DOHH2 (cell line): ENCODE results near the gene ZMIZ1.

Experiments used
- H3F3A ChIP-seq: fragments of 200-600 bp; sonication (generic), shearing (Covaris generic); 2 replicates; pipeline ENCODE4 v1.6.0; 2016; ENCODE audit warnings: antibody characterized with exemption, mild to moderate bottlenecking; ENCODE audit not compliant: control insufficient read depth, insufficient read depth
- H3K27ac ChIP-seq: fragments of 200-600 bp; sonication (generic); 2 replicates; pipeline ENCODE4 v1.5.1; 2014; ENCODE audit warnings: low read depth, mild to moderate bottlenecking, low read length, moderate library complexity
- H3K27me3 ChIP-seq: fragments of 200-600 bp; sonication (generic); 2 replicates; pipeline ENCODE4 v1.6.1; 2014; ENCODE audit warnings: mild to moderate bottlenecking, low read length, mixed read lengths; ENCODE audit not compliant: control insufficient read depth
- H3K36me3 ChIP-seq: fragments of 200-600 bp; sonication (generic); 2 replicates; pipeline ENCODE4 v1.6.1; 2014; ENCODE audit warnings: mild to moderate bottlenecking, low read length, moderate library complexity, mixed read lengths; ENCODE audit not compliant: control insufficient read depth
- H3K4me1 ChIP-seq: fragments of 200-600 bp; sonication (generic); 2 replicates; pipeline ENCODE4 v1.6.1; 2014; ENCODE audit warnings: mild to moderate bottlenecking, low read length, mixed read lengths; ENCODE audit not compliant: control insufficient read depth
- H3K4me2 ChIP-seq: fragments of 200-600 bp; sonication (generic); 2 replicates; pipeline ENCODE4 v1.6.0; 2014; ENCODE audit warnings: mild to moderate bottlenecking, low read length, moderate library complexity
- H3K4me3 ChIP-seq: fragments of 200-600 bp; sonication (generic); 2 replicates; pipeline ENCODE4 v1.5.1; 2014; ENCODE audit warnings: mild to moderate bottlenecking, low read length, mixed read lengths
- H3K79me2 ChIP-seq: fragments of 200-600 bp; sonication (generic); 2 replicates; pipeline ENCODE4 v1.6.1; 2014; ENCODE audit warnings: mild to moderate bottlenecking, low read length, mixed read lengths; ENCODE audit not compliant: control insufficient read depth
- H3K9me2 ChIP-seq: fragments of 200-600 bp; sonication (generic); replicated peaks from 2 replicates; pipeline ENCODE4 v1.6.1; 2014; ENCODE audit warnings: mild to moderate bottlenecking, low read length, mixed read lengths; ENCODE audit not compliant: control insufficient read depth
- H3K9me3 ChIP-seq: fragments of 200-600 bp; sonication (generic); 2 replicates; pipeline ENCODE4 v1.6.1; 2014; ENCODE audit warnings: antibody characterized with exemption, low read length, mixed read lengths; ENCODE audit not compliant: control insufficient read depth, insufficient read depth
- H4K20me1 ChIP-seq: fragments of 200-600 bp; sonication (generic); 2 replicates; pipeline ENCODE4 v1.6.0; 2014; ENCODE audit warnings: low read depth, mild to moderate bottlenecking, antibody characterized with exemption, low read length, moderate library complexity; ENCODE audit not compliant: control insufficient read depth, insufficient read depth
- CTCF ChIP-seq: fragments of 200-600 bp; sonication (generic); IDR thresholded peaks from one replicate; pipeline ENCODE4 v1.5.1; 2014; ENCODE audit warnings: antibody characterized with exemption, mild to moderate bottlenecking, low read depth, low read length; ENCODE audit not compliant: poor library complexity, severe bottlenecking
- EZH2phosphoT487 ChIP-seq: fragments of 200-600 bp; sonication (generic); IDR thresholded peaks from 2 replicates; pipeline ENCODE4 v1.6.1; 2017; ENCODE audit warnings: borderline replicate concordance, mild to moderate bottlenecking, antibody characterized with exemption, low read length, moderate library complexity, mixed read lengths

ZMIZ1 gene

GRCh38 chr10:79024720-79025198, 44.0 kb upstream of the ZMIZ1 start:
- Histone ChIP-seq H3K4me1 (peaks cover 35% of the 10 kb centered on the region), H3K4me2 (no peak overlapping the region), H3K27ac (no peak overlapping the region), H3K4me3 (no peak overlapping the region), H3K9me2 (no peaks in the 10 kb centered on the region), H3K79me2 (no peaks in the 10 kb centered on the region), H4K20me1 (no peaks in the 10 kb centered on the region), H3K36me3 (no peaks in the 10 kb centered on the region), H3K27me3 (no peaks in the 10 kb centered on the region), H3K9me3 (no peaks in the 10 kb centered on the region), H3F3A (no peaks in the 10 kb centered on the region)
- TF ChIP-seq CTCF (no peak), EZH2phosphoT487 (no peak)

GRCh38 chr10:79025199-79025832, 43.5 kb upstream of the ZMIZ1 start:
- Histone ChIP-seq H3K9me3 (no peaks in the 10 kb centered on the region), H3K79me2 (no peaks in the 10 kb centered on the region), H3K36me3 (no peaks in the 10 kb centered on the region), H4K20me1 (no peaks in the 10 kb centered on the region), H3K4me2 (no peak overlapping the region), H3K27me3 (peaks cover 4% of the 10 kb centered on the region), H3F3A (no peaks in the 10 kb centered on the region), H3K27ac (no peak overlapping the region), H3K4me3 (no peak overlapping the region), H3K4me1 (peaks cover 35% of the 10 kb centered on the region), H3K9me2 (no peaks in the 10 kb centered on the region)
- TF ChIP-seq EZH2phosphoT487 (no peak), CTCF (no peak)

GRCh38 chr10:79026341-79026761, 42.4 kb upstream of the ZMIZ1 start:
- Histone ChIP-seq H3K27ac (no peak overlapping the region), H3K4me1 (peaks cover 35% of the 10 kb centered on the region), H3K36me3 (no peaks in the 10 kb centered on the region), H3K9me3 (no peaks in the 10 kb centered on the region), H3K79me2 (no peaks in the 10 kb centered on the region), H3K9me2 (no peaks in the 10 kb centered on the region), H3K27me3 (peaks cover 8% of the 10 kb centered on the region), H4K20me1 (no peaks in the 10 kb centered on the region), H3K4me3 (no peak overlapping the region), H3K4me2 (no peak overlapping the region), H3F3A (no peaks in the 10 kb centered on the region)
- TF ChIP-seq CTCF (no peak), EZH2phosphoT487 (no peak)
